NCI-H128 (cell line): ENCODE data around the gene NLRC5.
"Not testable (repeated sequence)": the region's sequence is repeated elsewhere in the genome, so short reads cannot be mapped to it uniquely, and the experiment has no call there.

Experiments used
- DNase-seq: peaks from one replicate; lab custom pipeline; 2025; ENCODE audit not compliant: unreplicated experiment; lab: John Stamatoyannopoulos, UW

The NLRC5 gene

GRCh38 chr16:57071081-57071732 lies 81.8 kb downstream of the NLRC5 start:
- DNase-seq = not testable (repeated sequence)

DNA sequence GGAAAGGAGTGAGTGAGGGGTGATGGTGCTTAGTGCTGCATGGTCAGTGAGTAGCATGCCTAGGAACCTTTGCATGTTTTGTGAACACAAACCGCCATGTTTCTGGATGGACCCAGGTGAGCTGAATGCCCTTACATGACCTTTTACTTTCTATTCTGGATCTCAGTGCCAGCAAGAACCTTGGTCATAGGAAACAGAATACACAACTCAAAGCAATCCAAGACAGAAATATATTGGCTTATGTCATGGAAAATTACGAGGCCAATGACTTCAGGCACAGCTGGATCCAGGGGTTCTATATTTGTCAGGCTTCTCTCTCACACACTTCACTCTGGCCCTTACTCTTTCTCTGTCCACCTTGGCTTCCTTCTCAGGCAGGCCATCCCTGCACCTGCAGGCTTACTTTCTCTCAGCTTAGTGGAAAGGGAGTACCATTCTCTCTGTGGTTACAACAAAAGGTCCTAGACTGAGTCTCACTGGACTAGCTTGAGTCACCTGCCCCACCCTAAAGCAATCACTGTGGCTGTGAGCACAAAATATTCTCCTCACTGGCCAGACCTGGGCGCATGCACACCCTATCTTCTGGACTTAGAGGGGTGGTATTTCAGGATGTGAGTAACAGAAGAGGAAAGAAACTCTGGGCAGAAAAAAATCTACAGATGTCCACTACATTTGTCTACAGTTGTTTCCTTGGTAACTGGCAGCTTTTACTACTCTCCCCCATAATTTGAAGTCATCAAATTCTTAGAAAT lies 82.7 kb downstream of the NLRC5 start:
- no peak for DNase-seq

DNA sequence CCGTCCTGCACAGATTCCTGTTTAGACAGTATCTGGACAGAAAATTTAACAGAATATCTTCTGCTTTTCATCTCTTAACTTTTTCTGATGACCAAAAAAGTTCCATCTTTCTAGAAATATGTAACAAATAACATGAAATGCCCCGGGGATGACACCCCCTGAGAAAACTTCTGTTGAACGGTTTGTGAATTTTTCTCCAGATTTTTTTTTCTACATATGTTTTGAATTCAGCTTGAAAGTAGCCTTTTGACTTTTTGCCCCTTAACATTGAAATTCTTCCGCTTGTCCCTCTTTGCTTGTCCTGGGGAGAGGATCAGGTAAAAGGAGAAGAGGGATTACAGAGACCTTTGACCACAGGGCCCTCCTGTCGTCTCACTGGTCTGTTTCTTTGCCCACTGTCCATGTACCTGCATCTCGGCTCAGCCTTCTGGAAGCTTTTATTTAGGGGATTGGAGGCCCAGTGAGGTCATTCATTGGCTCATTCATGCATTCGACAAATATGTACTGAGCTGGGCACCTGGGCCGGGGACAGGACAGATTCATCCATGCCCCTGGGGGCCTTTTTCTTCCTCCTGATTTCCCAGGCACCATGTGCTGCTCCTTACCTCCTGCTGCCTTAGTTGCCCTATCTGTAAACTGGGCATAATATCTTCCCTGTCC lies 83.4 kb downstream of the NLRC5 start:
- no peak for DNase-seq

- no peak for DNase-seq
These were observed 88.4 kb downstream of the NLRC5 start for GRCh38 chr16:57077714-57078113.

GRCh38 chr16:57081744-57082143 lies 92.4 kb downstream of the NLRC5 start:
- DNase-seq = no peak

- DNase-seq = no peak
These were observed 93.3 kb downstream of the NLRC5 start for GRCh38 chr16:57082664-57083063.

DNA sequence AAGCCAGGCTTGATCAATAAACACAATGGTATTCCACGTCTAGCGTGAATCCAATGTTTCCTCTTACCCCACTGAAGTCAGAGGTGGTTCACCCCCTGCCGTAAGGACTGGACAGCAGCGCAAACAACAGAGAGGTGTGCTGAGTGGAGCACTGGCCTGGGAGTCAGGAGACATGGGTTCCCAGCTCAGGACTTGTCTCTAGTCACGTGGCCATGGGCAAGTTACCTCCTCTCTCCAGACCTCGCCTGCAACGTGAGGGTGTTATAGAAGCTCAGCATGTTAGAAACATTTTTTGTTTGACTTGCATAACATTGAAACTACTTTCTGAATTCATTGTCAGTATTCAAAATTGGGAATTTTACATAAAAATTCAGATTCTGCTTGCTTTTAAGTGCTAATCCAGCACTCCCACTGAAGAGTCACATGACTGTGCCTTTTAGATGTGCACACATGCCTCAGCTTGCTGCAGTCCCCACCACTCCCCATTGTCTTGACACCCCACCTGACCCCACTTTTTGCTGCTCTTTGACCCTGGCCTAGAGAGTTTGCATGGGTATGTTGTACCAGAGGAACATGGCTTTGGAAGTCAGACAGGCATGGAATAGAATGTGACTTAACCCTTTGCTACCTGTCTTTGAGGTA lies 94.2 kb downstream of the NLRC5 start:
- no peak for DNase-seq

DNA sequence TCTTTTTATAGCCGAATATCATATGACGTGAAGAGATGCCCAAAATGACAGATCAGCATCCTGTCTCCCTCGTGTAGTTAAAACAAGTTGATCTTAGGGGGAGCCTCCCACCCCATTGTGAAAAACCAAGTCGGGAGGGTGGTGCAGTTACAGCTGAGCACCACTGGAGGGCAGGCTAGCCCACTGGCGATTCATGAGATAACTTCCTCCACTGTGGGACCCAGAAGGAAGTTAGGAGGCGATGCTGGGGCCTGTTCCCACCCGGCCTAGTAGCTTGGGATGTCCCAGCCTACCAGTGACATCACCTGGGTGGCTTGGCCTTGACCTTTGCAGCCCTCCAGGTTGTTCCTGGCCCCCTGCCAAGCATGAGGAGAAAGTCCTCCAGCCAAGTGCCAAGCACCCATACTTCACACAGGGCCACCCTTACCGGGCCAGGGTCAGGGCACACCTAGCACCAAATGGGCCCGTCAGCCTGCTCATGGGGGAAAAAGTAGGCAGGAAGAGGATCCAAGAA lies 95.0 kb downstream of the NLRC5 start:
- peak; percentile 9 for DNase-seq

GRCh38 chr16:57084996-57085395 lies 95.6 kb downstream of the NLRC5 start:
- no peak for DNase-seq

DNA sequence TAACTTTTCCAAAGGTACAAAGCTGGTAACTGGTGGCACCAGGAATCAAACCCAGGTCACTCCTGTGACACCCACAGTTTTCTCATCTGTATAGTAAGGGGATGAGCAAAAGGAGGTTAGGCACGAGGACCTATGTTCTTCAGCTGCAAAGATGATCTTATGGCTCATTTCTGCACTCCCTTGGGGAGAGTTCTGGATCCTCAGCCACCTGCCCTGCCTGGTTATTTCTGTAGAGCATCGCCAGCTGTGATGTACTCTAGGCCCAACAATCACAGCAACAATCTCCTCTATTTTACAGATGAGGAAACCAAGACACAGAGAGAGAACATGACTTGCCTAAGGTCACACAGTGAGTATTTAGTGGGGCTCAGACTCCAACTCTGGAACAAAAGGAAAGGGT lies 97.6 kb downstream of the NLRC5 start:
- no peak for DNase-seq

- DNase-seq = no peak
These were observed 100.0 kb downstream of the NLRC5 start for GRCh38 chr16:57089406-57089805.

DNA sequence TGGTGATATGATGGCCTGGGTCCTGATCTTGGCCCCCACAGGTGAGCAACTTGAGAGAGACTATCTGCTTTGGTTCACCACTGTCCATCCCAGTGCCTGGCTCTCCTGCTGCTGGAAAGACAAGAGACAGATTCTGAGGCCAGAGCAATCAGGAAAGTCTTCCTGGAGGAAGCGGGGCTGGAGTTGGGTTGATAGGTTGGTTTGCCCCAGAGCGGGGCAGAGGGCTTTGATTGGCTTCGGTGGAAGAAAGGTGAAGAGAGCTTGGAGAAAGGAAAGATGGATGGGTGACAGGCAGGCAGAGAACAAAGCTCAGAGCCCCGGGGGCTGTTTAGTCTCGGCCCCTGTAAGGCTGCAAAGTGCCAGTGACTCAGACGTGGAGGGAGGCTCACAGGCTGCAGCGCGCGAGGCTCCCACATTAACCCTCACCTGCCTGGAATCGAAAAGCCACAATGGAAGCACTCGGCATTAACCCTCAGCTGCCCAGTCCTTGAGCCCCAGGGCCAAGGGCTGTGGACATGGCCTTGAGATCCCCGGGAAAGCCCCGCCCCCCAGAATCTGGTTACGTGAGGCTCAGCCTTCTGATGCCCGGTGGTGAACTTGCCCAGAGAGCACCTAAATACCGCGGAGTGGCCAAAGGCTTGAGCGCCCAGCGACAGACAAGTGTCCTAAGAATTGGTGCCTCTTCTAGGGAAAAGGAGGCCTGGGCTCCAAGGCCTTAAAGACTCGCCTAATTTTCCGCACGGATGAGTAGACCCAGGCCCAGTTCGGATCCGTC lies 102.0 kb downstream of the NLRC5 start:
- no peak for DNase-seq

- DNase-seq = no peak
These were observed 102.8 kb downstream of the NLRC5 start, which contains the start of gene CPNE2 for GRCh38 chr16:57091975-57092785. Gene CPNE2, plus strand, starts transcription at chr16:57092583. Its CDS starts 18,160 bp downstream, at chr16:57110743.

DNA sequence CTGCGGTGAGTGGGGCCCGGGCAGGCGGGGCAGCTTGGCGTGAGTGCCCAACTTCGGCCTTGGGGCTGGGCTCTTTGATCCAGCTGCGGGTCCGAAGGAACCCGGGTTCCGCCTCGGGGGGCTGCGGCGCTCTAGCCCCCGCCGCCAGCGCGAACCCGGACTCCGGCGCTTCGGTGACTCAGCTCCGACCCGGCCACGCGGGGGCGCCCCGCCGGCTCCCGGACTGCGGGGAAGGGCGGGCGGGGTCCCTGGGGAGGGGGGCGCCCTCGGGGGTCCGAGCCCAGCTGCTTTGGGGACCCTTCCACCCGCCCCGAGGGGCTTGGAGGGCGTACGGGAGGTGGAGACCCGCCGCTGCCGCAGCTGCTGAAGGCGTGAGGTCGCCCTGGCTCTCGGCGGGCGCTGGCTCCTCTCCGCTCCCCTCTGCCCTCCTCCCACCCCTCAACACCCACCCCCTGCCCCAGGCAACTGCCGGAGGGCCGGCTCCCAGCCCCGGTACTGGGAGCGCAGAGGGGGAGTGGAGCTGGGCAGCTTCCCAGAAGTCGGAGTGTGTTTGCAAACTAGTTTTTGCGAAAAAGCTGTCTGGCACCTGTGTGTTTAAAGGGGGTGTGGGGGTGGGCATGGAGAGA lies 103.5 kb downstream of the NLRC5 start:
- DNase-seq = no peak

GRCh38 chr16:57093666-57094564 lies 104.6 kb downstream of the NLRC5 start:
- no peak for DNase-seq

- DNase-seq = no peak
These were observed 105.6 kb downstream of the NLRC5 start for GRCh38 chr16:57094911-57095310.

GRCh38 chr16:57096192-57096591 lies 106.8 kb downstream of the NLRC5 start:
- no peak for DNase-seq

DNA sequence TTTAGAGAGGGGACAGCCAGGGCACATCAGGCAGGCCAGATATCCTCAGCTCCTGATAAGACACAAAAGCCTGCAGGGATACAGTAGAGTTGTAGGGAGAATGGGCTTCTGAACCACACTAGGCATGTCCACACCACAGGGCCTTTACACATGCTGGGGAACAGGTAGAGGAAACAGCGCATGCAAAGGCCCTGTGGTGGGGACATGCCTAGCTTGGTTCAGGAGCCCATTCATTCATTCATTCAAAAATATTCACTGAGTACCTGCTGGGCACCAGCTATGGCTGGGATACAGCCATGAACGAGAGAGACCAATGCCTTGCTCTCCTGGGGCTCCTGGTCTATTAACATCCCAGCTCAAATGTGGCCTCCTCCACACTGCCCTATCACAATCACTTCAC lies 107.4 kb downstream of the NLRC5 start:
- no peak for DNase-seq
